DOHH2 (cell line): Measurements from ENCODE around the gene KREMEN2.

ENCODE experiments used
- H3F3A ChIP-seq: fragments of 200-600 bp; sonication (generic), shearing (Covaris generic); 2 replicates; pipeline ENCODE4 v1.6.0; 2016; ENCODE audit warnings: antibody characterized with exemption, mild to moderate bottlenecking; ENCODE audit not compliant: control insufficient read depth, insufficient read depth
- H3K27ac ChIP-seq: fragments of 200-600 bp; sonication (generic); 2 replicates; pipeline ENCODE4 v1.5.1; 2014; ENCODE audit warnings: low read depth, mild to moderate bottlenecking, low read length, moderate library complexity
- H3K27me3 ChIP-seq: fragments of 200-600 bp; sonication (generic); 2 replicates; pipeline ENCODE4 v1.6.1; 2014; ENCODE audit warnings: mild to moderate bottlenecking, low read length, mixed read lengths; ENCODE audit not compliant: control insufficient read depth
- H3K36me3 ChIP-seq: fragments of 200-600 bp; sonication (generic); 2 replicates; pipeline ENCODE4 v1.6.1; 2014; ENCODE audit warnings: mild to moderate bottlenecking, low read length, moderate library complexity, mixed read lengths; ENCODE audit not compliant: control insufficient read depth
- H3K4me1 ChIP-seq: fragments of 200-600 bp; sonication (generic); 2 replicates; pipeline ENCODE4 v1.6.1; 2014; ENCODE audit warnings: mild to moderate bottlenecking, low read length, mixed read lengths; ENCODE audit not compliant: control insufficient read depth
- H3K4me2 ChIP-seq: fragments of 200-600 bp; sonication (generic); 2 replicates; pipeline ENCODE4 v1.6.0; 2014; ENCODE audit warnings: mild to moderate bottlenecking, low read length, moderate library complexity
- H3K4me3 ChIP-seq: fragments of 200-600 bp; sonication (generic); 2 replicates; pipeline ENCODE4 v1.5.1; 2014; ENCODE audit warnings: mild to moderate bottlenecking, low read length, mixed read lengths
- H3K79me2 ChIP-seq: fragments of 200-600 bp; sonication (generic); 2 replicates; pipeline ENCODE4 v1.6.1; 2014; ENCODE audit warnings: mild to moderate bottlenecking, low read length, mixed read lengths; ENCODE audit not compliant: control insufficient read depth
- H3K9me2 ChIP-seq: fragments of 200-600 bp; sonication (generic); replicated peaks from 2 replicates; pipeline ENCODE4 v1.6.1; 2014; ENCODE audit warnings: mild to moderate bottlenecking, low read length, mixed read lengths; ENCODE audit not compliant: control insufficient read depth
- H3K9me3 ChIP-seq: fragments of 200-600 bp; sonication (generic); 2 replicates; pipeline ENCODE4 v1.6.1; 2014; ENCODE audit warnings: antibody characterized with exemption, low read length, mixed read lengths; ENCODE audit not compliant: control insufficient read depth, insufficient read depth
- H4K20me1 ChIP-seq: fragments of 200-600 bp; sonication (generic); 2 replicates; pipeline ENCODE4 v1.6.0; 2014; ENCODE audit warnings: low read depth, mild to moderate bottlenecking, antibody characterized with exemption, low read length, moderate library complexity; ENCODE audit not compliant: control insufficient read depth, insufficient read depth
- EZH2phosphoT487 ChIP-seq: fragments of 200-600 bp; sonication (generic); IDR thresholded peaks from 2 replicates; pipeline ENCODE4 v1.6.1; 2017; ENCODE audit warnings: borderline replicate concordance, mild to moderate bottlenecking, antibody characterized with exemption, low read length, moderate library complexity, mixed read lengths
- TF ChIP-seq, protein P1 (sequence below): fragments of 200-600 bp; sonication (generic); IDR thresholded peaks from one replicate; pipeline ENCODE4 v1.5.1; 2014; ENCODE audit warnings: antibody characterized with exemption, mild to moderate bottlenecking, low read depth, low read length; ENCODE audit not compliant: poor library complexity, severe bottlenecking

KREMEN2 gene

DNA sequence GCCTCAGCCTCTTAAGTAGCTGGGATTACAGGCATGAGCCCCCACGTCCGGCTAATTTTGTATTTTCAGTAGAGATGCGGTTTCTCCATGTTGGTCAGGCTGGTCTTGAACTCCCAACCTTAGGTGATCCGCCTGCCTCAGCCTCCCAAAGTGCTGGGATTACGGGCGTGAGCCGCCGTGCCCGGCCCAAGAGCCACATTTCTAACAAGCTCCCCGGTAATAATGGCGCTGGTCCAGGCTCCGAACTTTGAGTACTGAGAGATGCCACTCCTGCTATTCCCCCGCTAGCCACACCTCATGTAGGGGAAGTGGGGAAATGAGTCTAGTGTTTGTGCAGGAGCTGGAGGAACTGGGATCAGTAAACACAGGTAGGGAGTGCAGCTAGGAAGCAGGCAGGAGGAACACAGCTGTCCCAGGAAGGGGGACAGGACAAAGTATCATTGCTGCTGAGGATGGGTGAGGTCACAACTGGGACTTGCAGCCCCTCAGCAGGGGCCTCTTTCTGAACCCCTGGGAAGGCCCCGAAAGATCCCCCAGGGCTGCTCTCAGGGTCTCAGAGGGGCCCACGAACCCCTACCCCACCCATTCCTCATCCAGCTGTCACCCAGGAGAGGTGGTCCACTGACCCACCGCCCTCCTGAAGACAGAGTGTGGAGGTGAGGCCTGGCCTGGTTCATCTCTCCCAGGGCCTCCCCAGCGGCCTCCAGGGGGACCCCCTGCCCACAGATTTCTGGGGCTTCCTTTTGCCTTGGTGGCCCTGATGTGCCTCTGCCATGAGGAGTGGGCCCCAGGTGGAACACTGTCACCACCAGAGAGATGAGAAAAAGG lies 3.7 kb upstream of the KREMEN2 start:
- H3K27me3 ChIP-seq: peaks cover 7% of the 10 kb centered on the region; the same call in 1 of the 2 replicates
- no peaks in the 10 kb centered on the region for H3K79me2 ChIP-seq
- no peaks in the 10 kb centered on the region for H3K9me2 ChIP-seq
- no peaks in the 10 kb centered on the region for H3K9me3 ChIP-seq
- no peak for TF ChIP-seq EZH2phosphoT487
- TF ChIP-seq, protein P1, sequence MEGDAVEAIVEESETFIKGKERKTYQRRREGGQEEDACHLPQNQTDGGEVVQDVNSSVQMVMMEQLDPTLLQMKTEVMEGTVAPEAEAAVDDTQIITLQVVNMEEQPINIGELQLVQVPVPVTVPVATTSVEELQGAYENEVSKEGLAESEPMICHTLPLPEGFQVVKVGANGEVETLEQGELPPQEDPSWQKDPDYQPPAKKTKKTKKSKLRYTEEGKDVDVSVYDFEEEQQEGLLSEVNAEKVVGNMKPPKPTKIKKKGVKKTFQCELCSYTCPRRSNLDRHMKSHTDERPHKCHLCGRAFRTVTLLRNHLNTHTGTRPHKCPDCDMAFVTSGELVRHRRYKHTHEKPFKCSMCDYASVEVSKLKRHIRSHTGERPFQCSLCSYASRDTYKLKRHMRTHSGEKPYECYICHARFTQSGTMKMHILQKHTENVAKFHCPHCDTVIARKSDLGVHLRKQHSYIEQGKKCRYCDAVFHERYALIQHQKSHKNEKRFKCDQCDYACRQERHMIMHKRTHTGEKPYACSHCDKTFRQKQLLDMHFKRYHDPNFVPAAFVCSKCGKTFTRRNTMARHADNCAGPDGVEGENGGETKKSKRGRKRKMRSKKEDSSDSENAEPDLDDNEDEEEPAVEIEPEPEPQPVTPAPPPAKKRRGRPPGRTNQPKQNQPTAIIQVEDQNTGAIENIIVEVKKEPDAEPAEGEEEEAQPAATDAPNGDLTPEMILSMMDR: no peak
- no peak overlapping the region for H3K4me3 ChIP-seq
- H4K20me1 ChIP-seq: no peaks in the 10 kb centered on the region
- H3K27ac ChIP-seq: no peak overlapping the region
- peaks cover 49% of the 10 kb centered on the region for H3K4me1 ChIP-seq
- H3K36me3 ChIP-seq: peaks cover 4% of the 10 kb centered on the region; the same call in 1 of the 2 replicates
- H3F3A ChIP-seq: peaks cover 20% of the 10 kb centered on the region
- peak overlapping the region; percentile 27 for H3K4me2 ChIP-seq

DNA sequence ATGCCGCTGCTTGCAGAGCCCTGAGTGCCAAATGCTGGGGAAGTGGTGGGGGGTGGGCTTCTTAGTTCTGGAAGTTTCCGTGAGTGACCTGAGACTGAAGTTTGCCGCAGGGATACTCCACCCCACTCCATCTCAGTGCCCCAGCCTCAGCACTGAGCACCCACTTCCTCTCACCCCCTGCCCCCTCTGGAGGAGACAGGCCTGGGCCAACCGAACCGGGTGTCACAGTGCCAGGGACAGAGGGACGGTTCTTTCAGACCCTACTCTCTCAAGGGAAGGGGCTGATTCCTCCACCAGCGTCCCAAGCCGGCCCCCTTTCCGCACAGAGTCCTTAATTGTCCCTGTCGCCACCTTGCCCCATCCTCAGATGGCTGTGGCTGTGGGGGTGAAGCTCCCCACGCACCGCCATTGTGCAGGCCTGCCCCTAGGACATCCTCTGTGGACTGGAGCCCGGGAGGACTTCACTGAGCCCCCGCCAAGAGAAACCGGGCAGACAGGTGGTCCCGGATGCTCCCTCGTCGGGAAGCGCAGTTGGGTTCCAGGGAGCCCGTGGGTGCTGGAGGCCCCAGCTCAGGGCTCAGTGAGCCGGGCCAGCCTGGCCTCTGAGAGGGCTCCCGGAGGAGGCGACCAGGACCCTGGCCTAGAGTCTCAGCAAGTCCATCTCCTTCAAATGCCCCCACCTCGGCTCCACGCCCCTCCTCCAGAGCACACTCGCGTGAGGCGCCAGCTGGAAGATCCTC lies 1.6 kb upstream of the KREMEN2 start:
- H3K27me3 ChIP-seq: peaks cover 7% of the 10 kb centered on the region; the same call in 1 of the 2 replicates
- H3K36me3 ChIP-seq: peaks cover 9% of the 10 kb centered on the region
- peaks cover 25% of the 10 kb centered on the region for H3F3A ChIP-seq
- no peaks in the 10 kb centered on the region for H3K9me2 ChIP-seq
- H3K79me2 ChIP-seq: peaks cover 5% of the 10 kb centered on the region; the same call in 1 of the 2 replicates
- H3K27ac ChIP-seq: peak overlapping the region; percentile 86
- H4K20me1 ChIP-seq: no peaks in the 10 kb centered on the region
- H3K4me2 ChIP-seq: peak overlapping the region; percentile 92
- peak overlapping the region; percentile 92 for H3K4me3 ChIP-seq
- peaks cover 62% of the 10 kb centered on the region for H3K4me1 ChIP-seq
- no peak for TF ChIP-seq EZH2phosphoT487
- TF ChIP-seq, protein P1: no peak
- H3K9me3 ChIP-seq: no peaks in the 10 kb centered on the region

DNA sequence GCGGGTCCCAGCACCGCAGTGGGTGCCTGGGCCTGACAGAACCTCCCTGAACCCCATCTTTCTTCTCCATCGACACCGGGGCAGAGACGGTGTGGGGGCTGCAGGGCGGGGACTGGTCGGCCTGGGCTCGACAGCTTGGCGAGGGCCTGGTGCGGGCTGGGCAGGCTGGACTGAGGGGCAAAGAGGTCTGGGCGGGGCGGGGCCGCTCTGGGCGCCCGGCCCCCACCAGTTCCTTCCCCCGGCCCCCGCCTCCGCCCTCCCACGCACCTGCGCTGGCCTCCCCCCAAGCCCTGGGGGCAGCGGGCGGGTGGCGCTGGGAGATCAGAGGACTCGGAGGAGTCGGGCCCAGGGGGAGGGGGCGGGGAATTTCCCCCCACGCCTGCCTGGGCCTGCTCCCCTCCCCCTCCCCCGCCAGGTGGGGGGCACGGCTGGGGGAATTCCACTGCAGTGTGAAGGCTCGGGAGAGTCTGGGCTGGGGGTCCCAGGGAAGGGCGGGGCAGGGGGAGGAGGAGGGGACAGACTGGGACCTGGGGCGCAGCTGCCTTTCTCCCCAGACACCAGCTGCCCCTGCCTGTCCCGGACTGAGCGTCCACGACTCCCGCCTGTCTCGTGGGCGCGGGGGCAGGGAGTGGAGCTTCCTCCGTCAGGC lies 877 bp upstream of the KREMEN2 start:
- Histone ChIP-seq H3K4me3 (peak overlapping the region; percentile 92), H3K79me2 (peaks cover 8% of the 10 kb centered on the region; the same call in 1 of the 2 replicates), H3K4me1 (peaks cover 69% of the 10 kb centered on the region), H3K9me3 (no peaks in the 10 kb centered on the region), H3F3A (peaks cover 25% of the 10 kb centered on the region), H3K36me3 (peaks cover 15% of the 10 kb centered on the region), H3K27ac (peak overlapping the region; percentile 86), H3K27me3 (peaks cover 7% of the 10 kb centered on the region; the same call in 1 of the 2 replicates), H3K4me2 (peak overlapping the region; percentile 92), H4K20me1 (no peaks in the 10 kb centered on the region), H3K9me2 (no peaks in the 10 kb centered on the region)
- TF ChIP-seq, protein P1: no peak
- TF ChIP-seq EZH2phosphoT487: no peak
